ENCODE results near the gene CHDH. TPM values are rescaled to one million over a fixed set of nuclear protein-coding genes. Genes with fewer than 3 reads are reported as not detected.

The CHDH gene
- total RNA-seq, 4 donors from 2014 or later, result 57.8 to 126 (median 94.2) TPM

GRCh38 chr3:53834429-53835095 is 11.7 kb downstream of the CHDH start:
- Histone ChIP-seq H3K4me3 (no peak overlapping the region), H3K27ac (no peak overlapping the region), H3K9me3 (no peaks in the 10 kb centered on the region), H3K27me3 (no peaks in the 10 kb centered on the region), H3K4me1 (no peaks in the 10 kb centered on the region), H3K36me3 (peaks cover 0 to 22% (median 0%) of the 10 kb centered on the region in 3 donors)
- TF ChIP-seq CTCF (IDR thresholded peaks at IDR 0.05) (no peak), POLR2A (IDR thresholded peaks at IDR 0.05) (no peak)
- no peak for DNase-seq

GRCh38 chr3:53833700-53834099 is 12.5 kb downstream of the CHDH start:
- Histone ChIP-seq H3K9me3 (no peaks in the 10 kb centered on the region), H3K36me3 (peaks cover 0 to 21% (median 0%) of the 10 kb centered on the region in 3 donors), H3K27me3 (no peaks in the 10 kb centered on the region), H3K4me1 (no peaks in the 10 kb centered on the region), H3K4me3 (no peak overlapping the region), H3K27ac (no peak overlapping the region)
- no peak for DNase-seq
- no peak for TF ChIP-seq CTCF (IDR thresholded peaks at IDR 0.05)
- TF ChIP-seq POLR2A (IDR thresholded peaks at IDR 0.05), result no peak

GRCh38 chr3:53833053-53833645 is 13.1 kb downstream of the CHDH start:
- H3K27me3 ChIP-seq, result no peaks in the 10 kb centered on the region
- no peak overlapping the region for H3K27ac ChIP-seq
- H3K4me1 ChIP-seq, result no peaks in the 10 kb centered on the region
- no peaks in the 10 kb centered on the region for H3K9me3 ChIP-seq
- DNase-seq, result no peak
- no peak overlapping the region for H3K4me3 ChIP-seq
- no peak for TF ChIP-seq CTCF (IDR thresholded peaks at IDR 0.05)
- no peak for TF ChIP-seq POLR2A (IDR thresholded peaks at IDR 0.05)
- peaks cover 0 to 21% (median 0%) of the 10 kb centered on the region in 3 donors for H3K36me3 ChIP-seq

- Histone ChIP-seq H3K9me3 (no peaks in the 10 kb centered on the region), H3K4me3 (no peak overlapping the region), H3K27me3 (no peaks in the 10 kb centered on the region), H3K27ac (no peak overlapping the region), H3K4me1 (no peaks in the 10 kb centered on the region), H3K36me3 (peaks cover 0 to 6% (median 0%) of the 10 kb centered on the region in 3 donors)
- TF ChIP-seq POLR2A (IDR thresholded peaks at IDR 0.05) (no peak), CTCF (IDR thresholded peaks at IDR 0.05) (no peak)
- DNase-seq, result no peak
These were observed 15.3 kb downstream of the CHDH start for GRCh38 chr3:53830944-53831343.

GRCh38 chr3:53829605-53830004 is 16.6 kb downstream of the CHDH start:
- H3K27ac ChIP-seq, result no peak overlapping the region
- DNase-seq, result no peak

More at GRCh38 chr3:53829605-53830004, 16.6 kb downstream of the CHDH start:
- H3K36me3 ChIP-seq, result peaks cover 0 to under 1% (median 0%) of the 10 kb centered on the region in 3 donors
- no peaks in the 10 kb centered on the region for H3K4me1 ChIP-seq
- no peaks in the 10 kb centered on the region for H3K9me3 ChIP-seq
- no peak overlapping the region for H3K4me3 ChIP-seq
- TF ChIP-seq CTCF (IDR thresholded peaks at IDR 0.05), result no peak
- TF ChIP-seq POLR2A (IDR thresholded peaks at IDR 0.05), result no peak
- H3K27me3 ChIP-seq, result no peaks in the 10 kb centered on the region
